ENCODE measurements around the gene TM4SF20.

GRCh38 chr2:227414846-227415245 lies 35.7 kb upstream of the TM4SF20 start:
- TF ChIP-seq CTCF (conservative IDR thresholded peaks at IDR 0.05 in 1 of 2, IDR thresholded peaks at IDR 0.05 in 1 of 2; ENCODE audit: low read depth in 1 of 2, low read length in 2 of 2) (no peak), EZH2 (IDR thresholded peaks at IDR 0.05; ENCODE audit: low read length, missing control alignments) (no peak)
